ENCODE data around the gene TGIF2. TPM values are rescaled to one million over a fixed set of nuclear protein-coding genes. Genes with fewer than 3 reads are reported as not detected.

TGIF2 gene
- total and polyA plus RNA-seq, 9 of the 15 experiments (the other 6 are each of a cell fraction or from before 2014, with no cell fraction given): 6.8 to 27.8 (median 15.7) TPM

DNA sequence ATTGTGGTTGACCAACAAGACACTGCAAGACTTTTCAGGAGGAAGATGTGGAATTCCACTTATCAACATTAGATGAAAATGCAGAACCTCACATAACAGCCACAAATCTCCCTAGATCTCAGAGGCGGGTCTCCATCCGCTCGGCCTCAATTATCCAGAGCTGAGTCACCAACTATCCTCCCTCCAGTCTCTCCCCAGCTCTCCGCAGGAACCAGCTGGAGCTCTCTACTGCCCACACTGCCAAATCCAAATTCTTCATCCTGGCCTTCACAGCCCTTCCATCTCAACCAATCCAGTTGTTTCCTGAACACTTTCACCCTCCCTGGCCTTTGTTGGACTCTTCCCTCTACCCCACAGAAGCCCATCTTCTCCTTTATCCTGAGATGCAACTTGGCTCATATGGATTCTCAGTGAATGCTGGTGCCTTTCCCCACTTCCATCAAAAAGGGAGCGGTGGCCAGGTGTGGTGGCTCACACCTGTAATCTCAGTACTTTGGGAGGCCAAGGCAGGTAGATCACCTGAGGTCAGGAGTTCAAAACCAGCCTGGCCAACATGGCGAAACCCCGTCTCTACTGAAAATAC, 3.5 kb upstream of the TGIF2 start (continued):
- TF ChIP-seq, protein P1, sequence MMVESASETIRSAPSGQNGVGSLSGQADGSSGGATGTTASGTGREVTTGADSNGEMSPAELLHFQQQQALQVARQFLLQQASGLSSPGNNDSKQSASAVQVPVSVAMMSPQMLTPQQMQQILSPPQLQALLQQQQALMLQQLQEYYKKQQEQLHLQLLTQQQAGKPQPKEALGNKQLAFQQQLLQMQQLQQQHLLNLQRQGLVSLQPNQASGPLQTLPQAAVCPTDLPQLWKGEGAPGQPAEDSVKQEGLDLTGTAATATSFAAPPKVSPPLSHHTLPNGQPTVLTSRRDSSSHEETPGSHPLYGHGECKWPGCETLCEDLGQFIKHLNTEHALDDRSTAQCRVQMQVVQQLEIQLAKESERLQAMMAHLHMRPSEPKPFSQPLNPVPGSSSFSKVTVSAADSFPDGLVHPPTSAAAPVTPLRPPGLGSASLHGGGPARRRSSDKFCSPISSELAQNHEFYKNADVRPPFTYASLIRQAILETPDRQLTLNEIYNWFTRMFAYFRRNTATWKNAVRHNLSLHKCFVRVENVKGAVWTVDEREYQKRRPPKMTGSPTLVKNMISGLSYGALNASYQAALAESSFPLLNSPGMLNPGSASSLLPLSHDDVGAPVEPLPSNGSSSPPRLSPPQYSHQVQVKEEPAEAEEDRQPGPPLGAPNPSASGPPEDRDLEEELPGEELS (CRISPR knock-in tag; IDR thresholded peaks at IDR 0.05; ENCODE audit: borderline replicate concordance): no peak
- TF ChIP-seq, protein P2, sequence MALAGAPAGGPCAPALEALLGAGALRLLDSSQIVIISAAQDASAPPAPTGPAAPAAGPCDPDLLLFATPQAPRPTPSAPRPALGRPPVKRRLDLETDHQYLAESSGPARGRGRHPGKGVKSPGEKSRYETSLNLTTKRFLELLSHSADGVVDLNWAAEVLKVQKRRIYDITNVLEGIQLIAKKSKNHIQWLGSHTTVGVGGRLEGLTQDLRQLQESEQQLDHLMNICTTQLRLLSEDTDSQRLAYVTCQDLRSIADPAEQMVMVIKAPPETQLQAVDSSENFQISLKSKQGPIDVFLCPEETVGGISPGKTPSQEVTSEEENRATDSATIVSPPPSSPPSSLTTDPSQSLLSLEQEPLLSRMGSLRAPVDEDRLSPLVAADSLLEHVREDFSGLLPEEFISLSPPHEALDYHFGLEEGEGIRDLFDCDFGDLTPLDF (CRISPR knock-in tag; IDR thresholded peaks at IDR 0.05): no peak
- TF ChIP-seq RB1 (IDR thresholded peaks at IDR 0.05; ENCODE audit: low read depth): no peak
- TF ChIP-seq ZNF121 (CRISPR knock-in tag; conservative IDR thresholded peaks at IDR 0.05): no peak
- TF ChIP-seq ZNF778 (CRISPR knock-in tag; IDR thresholded peaks at IDR 0.05): no peak
- TF ChIP-seq THAP12 (CRISPR knock-in tag; IDR thresholded peaks at IDR 0.05): no peak
- TF ChIP-seq ZBTB26 (CRISPR knock-in tag; IDR thresholded peaks at IDR 0.05): no peak
- peak in 1 of 2 experiments; percentile 56; a peak in 2 of 4 replicates for TF ChIP-seq RCOR1 (IDR thresholded peaks at IDR 0.05; ENCODE audit: borderline replicate concordance in 1 of 2, low read depth in 2 of 2, low read length in 2 of 2)
- TF ChIP-seq, protein P3, sequence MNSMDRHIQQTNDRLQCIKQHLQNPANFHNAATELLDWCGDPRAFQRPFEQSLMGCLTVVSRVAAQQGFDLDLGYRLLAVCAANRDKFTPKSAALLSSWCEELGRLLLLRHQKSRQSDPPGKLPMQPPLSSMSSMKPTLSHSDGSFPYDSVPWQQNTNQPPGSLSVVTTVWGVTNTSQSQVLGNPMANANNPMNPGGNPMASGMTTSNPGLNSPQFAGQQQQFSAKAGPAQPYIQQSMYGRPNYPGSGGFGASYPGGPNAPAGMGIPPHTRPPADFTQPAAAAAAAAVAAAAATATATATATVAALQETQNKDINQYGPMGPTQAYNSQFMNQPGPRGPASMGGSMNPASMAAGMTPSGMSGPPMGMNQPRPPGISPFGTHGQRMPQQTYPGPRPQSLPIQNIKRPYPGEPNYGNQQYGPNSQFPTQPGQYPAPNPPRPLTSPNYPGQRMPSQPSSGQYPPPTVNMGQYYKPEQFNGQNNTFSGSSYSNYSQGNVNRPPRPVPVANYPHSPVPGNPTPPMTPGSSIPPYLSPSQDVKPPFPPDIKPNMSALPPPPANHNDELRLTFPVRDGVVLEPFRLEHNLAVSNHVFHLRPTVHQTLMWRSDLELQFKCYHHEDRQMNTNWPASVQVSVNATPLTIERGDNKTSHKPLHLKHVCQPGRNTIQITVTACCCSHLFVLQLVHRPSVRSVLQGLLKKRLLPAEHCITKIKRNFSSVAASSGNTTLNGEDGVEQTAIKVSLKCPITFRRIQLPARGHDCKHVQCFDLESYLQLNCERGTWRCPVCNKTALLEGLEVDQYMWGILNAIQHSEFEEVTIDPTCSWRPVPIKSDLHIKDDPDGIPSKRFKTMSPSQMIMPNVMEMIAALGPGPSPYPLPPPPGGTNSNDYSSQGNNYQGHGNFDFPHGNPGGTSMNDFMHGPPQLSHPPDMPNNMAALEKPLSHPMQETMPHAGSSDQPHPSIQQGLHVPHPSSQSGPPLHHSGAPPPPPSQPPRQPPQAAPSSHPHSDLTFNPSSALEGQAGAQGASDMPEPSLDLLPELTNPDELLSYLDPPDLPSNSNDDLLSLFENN (IDR thresholded peaks at IDR 0.05; ENCODE audit: low read depth in 2 of 2, low read length in 2 of 2): no peak
- peak; percentile 66 for TF ChIP-seq NFE2 (IDR thresholded peaks at IDR 0.05; ENCODE audit: low read depth)
- no peak for TF ChIP-seq ZNF133 (CRISPR knock-in tag; IDR thresholded peaks at IDR 0.05)
- TF ChIP-seq GTF2F1 (IDR thresholded peaks at IDR 0.05; ENCODE audit: low read depth, low read length): no peak
- TF ChIP-seq CBX3 (IDR thresholded peaks at IDR 0.05; ENCODE audit: borderline replicate concordance in 1 of 2, low read length in 2 of 2): no peak
- TF ChIP-seq CEBPG (CRISPR knock-in tag; IDR thresholded peaks at IDR 0.05): no peak
- TF ChIP-seq CEBPG (tag; conservative IDR thresholded peaks at IDR 0.05 in 1 of 2, IDR thresholded peaks at IDR 0.05 in 1 of 2): no peak
- TF ChIP-seq ZNF766 (CRISPR knock-in tag; conservative IDR thresholded peaks at IDR 0.05): no peak
- TF ChIP-seq CTBP1 (IDR thresholded peaks at IDR 0.05; ENCODE audit: borderline replicate concordance): peak; percentile 60
- TF ChIP-seq ZC3H4 (CRISPR knock-in tag; IDR thresholded peaks at IDR 0.05; ENCODE audit: borderline replicate concordance): no peak

Data from K562 (cell line).